Neural progenitor cell (in vitro differentiated cells): ENCODE measurements around the gene SMARCC1. TPM values are rescaled to one million over a fixed set of nuclear protein-coding genes. Genes with fewer than 3 reads are reported as not detected.

ENCODE experiments used
- DNase-seq: peaks from one replicate; pipeline ENCODE4 v3.0.0-alpha.2; 2016; ENCODE audit warnings: low spot score
- H2AFZ ChIP-seq: fragments of 200-600 bp; sonication (generic); replicated peaks from 2 replicates; pipeline ENCODE4 v1.6.1; 2016; ENCODE audit warnings: antibody characterized with exemption
- H3F3A ChIP-seq: fragments of 200-600 bp; sonication (generic); 2 replicates; pipeline ENCODE4 v1.6.1; 2016; ENCODE audit warnings: antibody characterized with exemption, low read depth
- H3K27ac ChIP-seq: fragments of 200-600 bp; sonication (generic); 2 replicates; pipeline ENCODE4 v1.5.1; 2016; ENCODE audit warnings: mild to moderate bottlenecking
- H3K27me3 ChIP-seq: fragments of 200-600 bp; sonication (generic); 2 replicates; pipeline ENCODE4 v1.6.1; 2016; ENCODE audit warnings: mild to moderate bottlenecking, moderate library complexity
- H3K36me3 ChIP-seq: fragments of 200-600 bp; sonication (generic); 2 replicates; pipeline ENCODE4 v1.5.1; 2016
- H3K4me1 ChIP-seq: fragments of 200-600 bp; sonication (generic); 2 replicates; pipeline ENCODE4 v1.6.1; 2016; ENCODE audit warnings: mixed run types
- H3K4me2 ChIP-seq: fragments of 200-600 bp; sonication (generic); 2 replicates; pipeline ENCODE4 v1.6.1; 2016
- H3K4me3 ChIP-seq: fragments of 200-600 bp; sonication (generic); 2 replicates; pipeline ENCODE4 v1.5.1; 2016
- H3K79me2 ChIP-seq: fragments of 200-600 bp; sonication (generic); 2 replicates; pipeline ENCODE4 v1.6.1; 2016; ENCODE audit warnings: low read depth
- H3K9ac ChIP-seq: fragments of 200-600 bp; sonication (generic); 2 replicates; pipeline ENCODE4 v1.6.1; 2016
- H3K9me3 ChIP-seq: fragments of 200-600 bp; sonication (generic); 2 replicates; pipeline ENCODE4 v1.5.1; 2016; ENCODE audit warnings: low read depth
- H4K20me1 ChIP-seq: fragments of 200-600 bp; sonication (generic); 2 replicates; pipeline ENCODE4 v1.6.1; 2016; ENCODE audit warnings: low read depth
- H3K27ac Mint-ChIP-seq: 3 replicates; pipeline ENCODE4 v1.8.0; 2021; ENCODE audit warnings: mixed read lengths
- H3K27me3 Mint-ChIP-seq: 2 replicates; pipeline ENCODE4 v1.8.0; 2022; ENCODE audit warnings: low read depth, mild to moderate bottlenecking, inconsistent platforms, moderate library complexity, mixed read lengths; ENCODE audit not compliant: insufficient read depth
- H3K36me3 Mint-ChIP-seq: 3 replicates; pipeline ENCODE4 v1.8.0; 2021; ENCODE audit warnings: mixed read lengths
- H3K4me1 Mint-ChIP-seq: 3 replicates; pipeline ENCODE4 v1.8.0; 2021; ENCODE audit warnings: mixed read lengths
- H3K4me3 Mint-ChIP-seq: 3 replicates; pipeline ENCODE4 v1.8.0; 2021; ENCODE audit warnings: mild to moderate bottlenecking, moderate library complexity, mixed read lengths
- H3K9me3 Mint-ChIP-seq: 3 replicates; pipeline ENCODE4 v1.8.0; 2020; ENCODE audit warnings: mixed read lengths
- EZH2 ChIP-seq: fragments of 200-600 bp; sonication (generic); IDR thresholded peaks from 2 replicates; pipeline ENCODE4 v1.6.1; 2017; ENCODE audit warnings: antibody characterized with exemption, mild to moderate bottlenecking, moderate library complexity
- EZH2phosphoT487 ChIP-seq: fragments of 200-600 bp; sonication (generic); IDR thresholded peaks from 2 replicates; pipeline ENCODE4 v1.6.1; 2017; ENCODE audit warnings: antibody characterized with exemption
- total RNA-seq: library from RNA; depleted of rRNA; stranded (reverse); fragments of >200 nt; gene quantifications from 2 replicates; pipeline ENCODE4 v1.2.3, GENCODE V29; 2015; ENCODE audit warnings: low replicate concordance
- TF ChIP-seq, protein P1 (sequence below): fragments of 200-600 bp; sonication (generic); IDR thresholded peaks from 2 replicates; pipeline ENCODE4 v1.5.1; 2017; ENCODE audit warnings: antibody characterized with exemption, mild to moderate bottlenecking

Gene SMARCC1
- total RNA-seq, 1 donor from 2014 or later = 175 TPM

DNA sequence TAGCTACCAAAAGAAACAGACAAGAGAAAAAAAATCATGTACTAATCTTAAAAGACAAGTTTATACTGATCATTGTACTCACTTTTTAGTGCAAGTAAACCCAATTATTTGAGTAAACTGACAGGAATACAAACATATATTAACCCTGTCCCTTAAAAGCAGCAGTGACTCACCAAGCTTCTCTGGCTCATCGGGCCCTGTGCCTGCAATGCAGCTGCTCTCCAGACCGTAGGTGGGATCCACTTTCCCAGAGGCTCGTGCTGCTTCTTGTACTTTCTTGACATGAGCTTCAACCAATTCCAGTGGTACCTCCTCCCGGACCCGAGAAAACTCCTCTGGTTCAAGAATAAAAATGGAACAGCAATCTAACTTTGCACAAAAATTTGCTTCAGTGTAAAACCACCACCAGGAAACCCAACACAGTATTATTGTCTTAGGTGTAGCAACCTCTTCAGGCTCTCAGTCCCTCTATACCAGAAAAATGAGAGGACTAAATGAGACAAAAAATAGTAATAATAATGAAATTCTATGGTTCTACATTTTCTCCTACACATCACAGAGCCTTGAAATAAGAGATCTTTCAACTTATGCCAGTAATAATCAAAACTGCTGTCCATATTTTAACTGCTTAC, 120.5 kb downstream of the SMARCC1 start:
- H3K4me3 Mint-ChIP-seq = no peak overlapping the region
- no peaks in the 10 kb centered on the region for H3K4me1 Mint-ChIP-seq
- peaks cover 51% of the 10 kb centered on the region for H3K36me3 Mint-ChIP-seq
- Histone ChIP-seq H2AFZ (no peak overlapping the region), H3K9ac (no peak overlapping the region), H3F3A (peaks cover 15% of the 10 kb centered on the region), H3K4me2 (no peak overlapping the region), H4K20me1 (no peaks in the 10 kb centered on the region), H3K4me3 (no peak overlapping the region), H3K9me3 (no peaks in the 10 kb centered on the region), H3K4me1 (no peaks in the 10 kb centered on the region), H3K27ac (no peak overlapping the region), H3K79me2 (peaks cover 45% of the 10 kb centered on the region), H3K27me3 (no peaks in the 10 kb centered on the region), H3K36me3 (peaks cover 30% of the 10 kb centered on the region)
- no peak for TF ChIP-seq EZH2
- H3K27ac Mint-ChIP-seq = no peak overlapping the region
- no peak for DNase-seq
- H3K27me3 Mint-ChIP-seq = no peaks in the 10 kb centered on the region
- H3K9me3 Mint-ChIP-seq = peaks cover 26% of the 10 kb centered on the region

DNA sequence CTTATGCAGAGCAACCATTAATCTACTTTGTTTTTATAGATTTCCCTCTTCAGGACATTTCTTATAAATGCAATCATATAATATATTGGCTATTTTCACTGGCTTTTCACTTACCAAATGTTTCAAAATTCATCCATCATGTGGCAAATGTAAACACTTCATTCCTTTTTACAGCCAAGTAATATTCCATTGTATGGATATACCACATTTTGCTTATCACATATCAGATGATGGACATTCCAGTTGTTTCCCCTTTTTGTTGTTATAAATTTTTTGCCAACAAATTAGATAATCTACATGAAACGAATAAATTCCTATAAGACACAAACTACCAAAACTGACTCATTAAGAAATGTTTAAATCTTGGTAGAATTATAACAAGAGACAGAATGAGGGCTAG, 123.2 kb downstream of the SMARCC1 start:
- Histone ChIP-seq H3K4me3 (no peak overlapping the region), H3K27ac (no peak overlapping the region), H3K4me1 (no peaks in the 10 kb centered on the region), H3K36me3 (peaks cover 30% of the 10 kb centered on the region), H3F3A (peaks cover 15% of the 10 kb centered on the region), H3K9me3 (no peaks in the 10 kb centered on the region), H3K27me3 (no peaks in the 10 kb centered on the region), H3K9ac (no peak overlapping the region), H3K79me2 (peaks cover 68% of the 10 kb centered on the region), H2AFZ (no peak overlapping the region), H3K4me2 (no peak overlapping the region), H4K20me1 (no peaks in the 10 kb centered on the region)
- Mint-ChIP-seq H3K27me3 (no peaks in the 10 kb centered on the region), H3K36me3 (peaks cover 63% of the 10 kb centered on the region), H3K4me3 (no peak overlapping the region), H3K4me1 (no peaks in the 10 kb centered on the region), H3K27ac (no peak overlapping the region), H3K9me3 (peaks cover 26% of the 10 kb centered on the region)
- TF ChIP-seq EZH2 = no peak
- TF ChIP-seq, protein P1, sequence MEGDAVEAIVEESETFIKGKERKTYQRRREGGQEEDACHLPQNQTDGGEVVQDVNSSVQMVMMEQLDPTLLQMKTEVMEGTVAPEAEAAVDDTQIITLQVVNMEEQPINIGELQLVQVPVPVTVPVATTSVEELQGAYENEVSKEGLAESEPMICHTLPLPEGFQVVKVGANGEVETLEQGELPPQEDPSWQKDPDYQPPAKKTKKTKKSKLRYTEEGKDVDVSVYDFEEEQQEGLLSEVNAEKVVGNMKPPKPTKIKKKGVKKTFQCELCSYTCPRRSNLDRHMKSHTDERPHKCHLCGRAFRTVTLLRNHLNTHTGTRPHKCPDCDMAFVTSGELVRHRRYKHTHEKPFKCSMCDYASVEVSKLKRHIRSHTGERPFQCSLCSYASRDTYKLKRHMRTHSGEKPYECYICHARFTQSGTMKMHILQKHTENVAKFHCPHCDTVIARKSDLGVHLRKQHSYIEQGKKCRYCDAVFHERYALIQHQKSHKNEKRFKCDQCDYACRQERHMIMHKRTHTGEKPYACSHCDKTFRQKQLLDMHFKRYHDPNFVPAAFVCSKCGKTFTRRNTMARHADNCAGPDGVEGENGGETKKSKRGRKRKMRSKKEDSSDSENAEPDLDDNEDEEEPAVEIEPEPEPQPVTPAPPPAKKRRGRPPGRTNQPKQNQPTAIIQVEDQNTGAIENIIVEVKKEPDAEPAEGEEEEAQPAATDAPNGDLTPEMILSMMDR = no peak
- TF ChIP-seq EZH2phosphoT487 = no peak
- DNase-seq = no peak

DNA sequence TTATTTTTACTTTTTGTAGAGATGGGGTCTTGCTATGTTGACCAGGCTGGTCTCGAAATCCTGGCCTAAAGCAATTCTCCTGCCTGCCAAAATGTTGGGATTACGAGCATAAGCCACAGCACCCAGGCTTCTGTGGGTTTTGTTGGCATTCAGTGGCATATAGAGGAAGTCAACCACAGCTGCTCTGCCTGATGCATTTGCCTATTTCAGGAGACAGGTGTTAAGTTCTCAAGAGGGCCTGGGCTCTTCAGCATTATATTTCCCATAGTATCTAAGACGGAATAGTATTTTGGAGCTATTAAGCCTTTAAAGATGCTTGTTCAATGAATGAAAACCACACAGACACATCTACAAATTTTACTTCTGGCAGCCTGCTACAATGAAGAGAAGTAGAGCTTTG, 129.6 kb downstream of the SMARCC1 start:
- TF ChIP-seq EZH2 (no peak), EZH2phosphoT487 (no peak)
- TF ChIP-seq, protein P1 = no peak
- Histone ChIP-seq H3K4me1 (no peaks in the 10 kb centered on the region), H4K20me1 (no peaks in the 10 kb centered on the region), H3K79me2 (peaks cover 97% of the 10 kb centered on the region), H3K9me3 (no peaks in the 10 kb centered on the region), H3K4me3 (no peak overlapping the region), H3F3A (peaks cover 4% of the 10 kb centered on the region), H3K27ac (no peak overlapping the region), H3K27me3 (no peaks in the 10 kb centered on the region), H2AFZ (no peak overlapping the region), H3K36me3 (peaks cover 5% of the 10 kb centered on the region), H3K9ac (no peak overlapping the region), H3K4me2 (no peak overlapping the region)
- Mint-ChIP-seq H3K4me1 (no peaks in the 10 kb centered on the region), H3K4me3 (no peak overlapping the region), H3K27me3 (no peaks in the 10 kb centered on the region), H3K9me3 (peaks cover 7% of the 10 kb centered on the region), H3K36me3 (peaks cover 50% of the 10 kb centered on the region), H3K27ac (peak overlapping the region; percentile 53)
- no peak for DNase-seq

DNA sequence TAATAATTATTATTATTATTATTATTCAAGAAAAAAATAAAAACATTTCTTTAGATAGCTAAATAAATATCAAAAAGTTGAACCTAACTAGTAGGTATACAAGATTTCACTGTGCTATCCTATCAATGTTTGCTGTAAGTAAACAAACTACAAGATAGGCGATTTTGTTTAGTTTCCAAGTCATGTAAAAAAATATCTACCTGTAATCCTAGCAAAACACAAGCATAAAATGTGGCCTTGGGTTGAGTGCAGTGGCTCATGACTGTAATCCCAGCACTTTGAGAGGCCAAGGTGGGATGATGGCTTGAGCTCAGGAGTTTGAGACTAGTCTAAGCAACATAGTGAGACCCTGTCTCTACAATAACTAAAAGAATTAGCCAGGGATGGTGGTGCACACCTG, 131.4 kb downstream of the SMARCC1 start:
- no peak for DNase-seq
- H2AFZ ChIP-seq = no peak overlapping the region
- Mint-ChIP-seq H3K4me3 (no peak overlapping the region), H3K9me3 (no peaks in the 10 kb centered on the region), H3K27me3 (no peaks in the 10 kb centered on the region), H3K36me3 (peaks cover 41% of the 10 kb centered on the region), H3K27ac (no peak overlapping the region), H3K4me1 (no peaks in the 10 kb centered on the region)
- H3K27me3 ChIP-seq = no peaks in the 10 kb centered on the region
- H3K4me3 ChIP-seq = no peak overlapping the region
- peaks cover 3% of the 10 kb centered on the region for H4K20me1 ChIP-seq
- no peaks in the 10 kb centered on the region for H3K4me1 ChIP-seq
- no peak overlapping the region for H3K27ac ChIP-seq
- H3K79me2 ChIP-seq = peaks cover 96% of the 10 kb centered on the region
- peaks cover 5% of the 10 kb centered on the region for H3F3A ChIP-seq
- H3K9me3 ChIP-seq = no peaks in the 10 kb centered on the region
- H3K9ac ChIP-seq = no peak overlapping the region
- H3K4me2 ChIP-seq = no peak overlapping the region
- no peaks in the 10 kb centered on the region for H3K36me3 ChIP-seq
- TF ChIP-seq, protein P1 = no peak
- no peak for TF ChIP-seq EZH2phosphoT487
- TF ChIP-seq EZH2 = no peak
